ENCODE measurements around the gene DGKZ.

The DGKZ gene

GRCh38 chr11:46326813-46327416, 20.3 kb upstream of the DGKZ start:
- no peak for DNase-seq

- DNase-seq: no peak
Measured at GRCh38 chr11:46327829-46328228, 19.4 kb upstream of the DGKZ start.

GRCh38 chr11:46330154-46330553, 17.1 kb upstream of the DGKZ start:
- no peak for DNase-seq

- DNase-seq: peak; percentile 68
Measured at GRCh38 chr11:46330563-46331281, 16.5 kb upstream of the DGKZ start.

GRCh38 chr11:46331282-46331984, 15.8 kb upstream of the DGKZ start:
- DNase-seq: no peak

DNA sequence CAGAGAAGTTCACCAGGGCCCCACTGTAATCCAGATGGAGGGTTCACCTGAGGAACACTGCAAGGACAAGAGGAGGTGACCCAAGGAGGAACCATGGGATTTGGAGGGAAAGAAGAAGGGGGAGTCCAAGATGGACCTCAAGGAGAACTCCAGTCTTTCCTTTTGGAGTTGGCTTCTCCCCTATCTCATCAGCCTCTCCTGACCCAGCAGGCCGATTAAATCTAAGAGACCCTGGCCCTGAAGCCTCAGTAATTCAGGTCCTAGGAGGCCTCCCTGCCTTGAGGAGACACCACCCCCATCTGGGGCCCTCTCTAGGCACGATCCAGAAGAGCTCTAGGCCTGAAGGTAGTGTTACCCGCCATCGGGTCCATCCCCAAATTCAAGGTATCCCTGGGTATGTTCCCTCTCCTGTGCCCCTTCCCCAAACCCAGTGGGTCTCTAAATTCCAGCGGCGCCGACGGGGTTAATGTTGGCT, 15.1 kb upstream of the DGKZ start:
- no peak for DNase-seq

GRCh38 chr11:46332568-46333393, 14.5 kb upstream of the DGKZ start:
- DNase-seq: peak; percentile 65

- DNase-seq: peak; percentile 56
Measured at GRCh38 chr11:46333394-46333947, 13.8 kb upstream of the DGKZ start.

DNA sequence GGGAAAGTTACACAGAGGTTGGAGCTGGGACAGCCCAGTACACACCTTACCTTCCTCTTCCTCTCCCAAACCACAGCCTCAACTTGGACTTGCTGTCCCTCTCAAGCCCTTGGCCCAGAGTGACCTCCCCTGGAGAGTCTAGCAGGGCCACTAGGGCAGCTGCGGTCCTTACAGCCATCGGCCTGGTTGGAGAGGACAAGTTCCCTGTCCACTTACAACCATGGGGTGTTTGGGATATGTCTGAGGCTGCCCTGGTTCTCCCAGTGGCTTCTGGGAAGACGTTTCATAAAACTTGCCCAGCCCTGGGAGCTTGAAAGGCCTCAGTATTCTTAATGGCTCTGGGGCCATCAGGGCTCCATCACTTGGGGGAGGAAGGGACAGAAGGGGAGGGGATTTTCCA, 13.1 kb upstream of the DGKZ start:
- no peak for DNase-seq

DNA sequence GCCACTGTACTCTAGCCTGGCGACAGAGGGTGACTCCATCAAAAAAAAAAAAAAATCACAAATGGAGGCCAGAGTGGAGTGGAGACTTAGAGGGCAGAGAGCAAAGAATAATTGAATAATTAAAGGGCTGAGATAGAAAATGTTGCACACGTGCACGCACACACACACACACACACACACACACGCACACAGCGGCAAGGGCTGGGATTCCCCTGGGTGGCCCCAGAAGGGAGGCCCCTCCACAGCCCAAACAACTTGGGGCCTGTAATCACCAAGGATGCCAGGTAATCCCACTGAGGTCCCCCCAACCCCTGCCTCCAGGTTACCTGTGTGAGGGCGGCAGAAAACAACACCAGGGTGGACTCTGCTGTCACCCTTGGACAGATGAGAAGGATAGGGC, 12.0 kb upstream of the DGKZ start:
- no peak for DNase-seq

GRCh38 chr11:46335890-46336562, 11.2 kb upstream of the DGKZ start:
- DNase-seq: no peak

DNA sequence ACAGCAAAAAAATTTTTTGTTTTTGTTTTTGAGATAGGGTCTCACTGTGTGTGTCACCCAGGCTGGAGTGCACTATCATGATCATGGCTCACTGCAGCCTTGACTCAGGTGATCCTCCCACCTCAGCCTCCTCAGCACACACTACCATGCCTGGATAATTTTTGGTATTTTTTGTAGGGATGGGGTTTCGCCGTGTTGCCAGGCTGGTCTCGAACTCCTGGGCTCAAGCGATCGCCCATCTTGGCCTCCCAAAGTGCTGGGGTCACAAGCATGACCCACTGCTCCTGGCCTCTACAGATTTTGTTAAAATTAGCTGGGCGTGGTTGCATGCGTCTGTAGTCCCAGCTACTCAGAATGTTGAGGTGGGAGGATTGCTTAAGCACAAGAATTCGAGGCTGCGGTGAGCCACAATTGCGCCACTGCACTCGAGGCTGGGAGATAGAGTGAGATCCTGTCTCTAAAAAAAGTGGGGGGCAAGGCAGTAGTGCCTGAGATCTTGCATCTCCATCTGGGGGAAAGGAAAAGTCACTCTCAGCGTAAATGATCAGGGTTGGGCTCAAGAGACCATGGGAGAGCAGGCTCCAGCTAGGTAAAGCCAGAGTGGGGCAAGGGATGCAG, 10.6 kb upstream of the DGKZ start:
- no peak for DNase-seq

DNA sequence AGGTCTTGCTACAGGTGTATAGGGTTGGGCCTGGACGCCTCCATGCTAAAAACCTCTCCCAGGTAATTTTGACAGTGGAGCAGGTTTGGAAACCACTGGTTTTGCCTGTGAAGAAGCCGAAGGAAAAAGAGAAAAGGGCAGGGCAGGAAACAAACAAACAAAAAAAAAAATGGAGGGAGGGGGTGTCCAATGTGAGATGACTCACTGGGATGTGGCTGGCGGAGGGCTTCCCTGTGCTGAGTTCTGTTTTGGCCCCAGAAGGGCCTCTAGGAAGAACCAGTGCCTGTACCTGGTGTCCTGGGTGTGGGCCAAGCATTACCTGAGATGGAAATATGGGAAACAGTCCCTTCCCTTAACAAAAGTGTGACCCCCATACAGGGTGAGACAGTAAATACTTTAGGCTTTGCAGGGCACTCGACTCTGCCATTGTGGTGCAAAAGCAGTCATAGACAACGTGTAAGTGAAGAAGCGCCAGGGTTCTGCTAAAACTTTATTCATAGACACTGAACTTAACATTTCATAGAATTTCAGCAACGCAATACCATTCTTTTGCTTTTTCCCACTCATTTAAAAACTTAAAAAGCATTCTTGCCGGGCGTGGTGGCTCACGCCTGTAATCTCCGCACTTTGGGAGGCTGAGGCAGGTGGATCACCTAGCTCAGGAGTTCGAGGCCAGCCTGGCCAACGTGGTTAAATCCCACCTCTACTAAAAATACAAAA, 9.5 kb upstream of the DGKZ start:
- DNase-seq: no peak

GRCh38 chr11:46338636-46338987, 8.7 kb upstream of the DGKZ start:
- no peak for DNase-seq

DNA sequence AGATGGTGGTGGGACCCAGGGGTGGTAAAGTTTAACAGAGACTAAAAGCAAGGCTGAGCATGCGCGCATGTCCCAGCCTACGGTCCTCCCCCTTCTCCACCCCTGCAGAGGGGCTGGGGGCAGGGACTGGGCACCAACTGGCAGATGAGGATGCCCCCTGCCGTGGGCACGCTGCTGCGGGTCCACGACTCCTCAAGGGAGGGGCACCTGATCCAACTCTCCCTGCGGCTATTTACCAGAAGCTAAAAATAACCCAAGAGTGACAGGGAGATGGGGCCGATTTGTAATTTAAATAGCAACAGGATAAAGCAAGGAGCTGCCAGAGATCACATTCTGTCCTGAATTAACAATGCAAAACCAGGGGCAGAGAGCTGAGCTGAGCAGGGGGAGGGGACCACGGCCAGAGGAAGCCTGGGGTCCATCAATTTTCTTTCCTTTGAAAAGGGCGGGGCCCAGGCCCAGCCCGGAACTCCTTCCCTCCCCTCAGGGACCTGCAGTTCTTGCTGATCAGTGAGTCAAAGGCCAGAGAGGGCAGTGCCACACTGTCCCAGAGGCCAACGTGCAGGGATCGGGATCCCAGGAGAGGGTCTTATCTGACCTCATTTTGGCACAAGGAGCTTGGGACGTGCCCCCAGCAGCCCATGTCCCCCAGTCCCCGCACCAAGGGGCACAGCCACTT, 8.1 kb upstream of the DGKZ start:
- peak; percentile 68 for DNase-seq

GRCh38 chr11:46339816-46340215, 7.4 kb upstream of the DGKZ start:
- no peak for DNase-seq

- DNase-seq: no peak
Measured at GRCh38 chr11:46341454-46341853, 5.8 kb upstream of the DGKZ start.

- DNase-seq: peak; percentile 29
Measured at GRCh38 chr11:46342239-46342638, 5.0 kb upstream of the DGKZ start.

DNA sequence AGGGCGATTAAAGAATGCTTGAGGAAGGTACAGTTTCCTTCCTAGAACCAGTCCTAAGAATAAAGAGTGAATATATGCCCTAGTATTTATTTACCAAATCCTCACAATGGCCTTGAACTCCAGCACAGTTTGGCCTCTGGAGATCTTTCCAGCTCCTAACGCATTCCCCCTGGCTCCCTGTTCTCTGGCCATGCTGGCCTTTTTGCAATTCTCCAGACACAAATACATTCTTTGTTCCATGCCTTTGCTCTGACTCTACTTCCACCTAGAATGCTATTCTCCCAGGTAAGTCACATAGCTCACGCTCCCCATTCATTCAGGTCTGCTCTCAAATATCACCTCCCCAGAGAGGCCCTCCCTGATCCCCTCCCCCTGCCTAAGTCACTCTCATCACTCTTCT, 3.7 kb upstream of the DGKZ start:
- DNase-seq: no peak

- DNase-seq: no peak
Measured at GRCh38 chr11:46345131-46345597, 2.1 kb upstream of the DGKZ start.

Measured in eye (tissue), 1 donor.